Measurements from ENCODE around the gene TRIM8. TPM values are rescaled to one million over a fixed set of nuclear protein-coding genes. Genes with fewer than 3 reads are reported as not detected.

TRIM8 gene
- total RNA-seq, 2 experiments from 2014 or later = 46.8 to 50.3 TPM

DNA sequence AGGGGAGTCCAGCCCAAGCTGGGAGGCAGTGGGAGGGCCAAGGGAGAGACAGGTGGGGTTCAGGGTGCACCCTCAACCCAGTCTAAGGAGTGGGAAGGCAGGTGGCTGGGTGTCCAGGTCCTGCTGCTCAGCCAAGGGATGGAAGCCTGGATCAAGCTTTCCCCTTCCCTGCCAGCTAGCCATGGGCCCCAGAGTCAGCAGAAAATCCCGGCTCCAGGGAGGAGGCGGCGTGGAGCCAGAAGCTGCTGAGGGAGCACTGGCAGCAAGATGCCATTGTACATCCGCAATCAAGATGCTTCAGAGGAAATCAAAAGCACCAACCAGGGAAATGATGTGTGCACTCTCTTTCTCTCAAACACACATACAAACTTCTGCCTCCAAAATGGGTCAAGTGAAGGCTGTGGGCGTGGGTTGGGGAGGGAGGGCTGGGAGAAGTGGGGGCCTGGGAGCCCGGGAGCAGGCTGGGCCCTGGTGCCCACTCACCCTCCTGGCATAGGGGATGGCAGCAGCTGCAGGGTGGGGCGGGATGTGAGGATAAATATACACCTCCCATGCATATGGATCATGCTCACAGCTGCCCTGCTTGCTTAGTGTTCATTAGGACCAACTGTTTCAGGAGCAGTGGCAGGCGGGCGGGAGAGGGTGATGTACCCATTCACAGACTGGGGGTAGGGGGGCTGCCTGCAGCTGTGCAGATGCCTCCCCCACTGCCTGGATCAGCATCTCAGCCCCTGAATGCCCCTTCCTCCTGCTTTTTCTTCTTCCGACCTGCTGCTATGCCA is 24.2 kb downstream of the TRIM8 start:
- Mint-ChIP-seq H3K9me3 (no peaks in the 10 kb centered on the region), H3K27ac (no peak overlapping the region), H3K27me3 (no peaks in the 10 kb centered on the region), H3K36me3 (no peaks in the 10 kb centered on the region), H3K4me3 (no peak overlapping the region), H3K4me1 (ENCODE audit: low read depth) (peaks cover 15% of the 10 kb centered on the region)
- DNase-seq = no peak
- CTCF ChIA-PET = interaction anchor here (0.6 to 2.3 kb wide), 3 partner anchors 9 to 24 kb away, joined by 3 to 13 read pairs (median 8); partner anchors contain the start of gene TRIM8
- intact Hi-C loops (cut with micrococcal nuclease) = no loop called here
- POLR2A ChIA-PET = interaction anchor here (1.9 to 2.3 kb wide), 2 partner anchors 8 to 22 kb away, joined by 5 to 11 read pairs; no protein-coding TSS in a partner anchor

DNA sequence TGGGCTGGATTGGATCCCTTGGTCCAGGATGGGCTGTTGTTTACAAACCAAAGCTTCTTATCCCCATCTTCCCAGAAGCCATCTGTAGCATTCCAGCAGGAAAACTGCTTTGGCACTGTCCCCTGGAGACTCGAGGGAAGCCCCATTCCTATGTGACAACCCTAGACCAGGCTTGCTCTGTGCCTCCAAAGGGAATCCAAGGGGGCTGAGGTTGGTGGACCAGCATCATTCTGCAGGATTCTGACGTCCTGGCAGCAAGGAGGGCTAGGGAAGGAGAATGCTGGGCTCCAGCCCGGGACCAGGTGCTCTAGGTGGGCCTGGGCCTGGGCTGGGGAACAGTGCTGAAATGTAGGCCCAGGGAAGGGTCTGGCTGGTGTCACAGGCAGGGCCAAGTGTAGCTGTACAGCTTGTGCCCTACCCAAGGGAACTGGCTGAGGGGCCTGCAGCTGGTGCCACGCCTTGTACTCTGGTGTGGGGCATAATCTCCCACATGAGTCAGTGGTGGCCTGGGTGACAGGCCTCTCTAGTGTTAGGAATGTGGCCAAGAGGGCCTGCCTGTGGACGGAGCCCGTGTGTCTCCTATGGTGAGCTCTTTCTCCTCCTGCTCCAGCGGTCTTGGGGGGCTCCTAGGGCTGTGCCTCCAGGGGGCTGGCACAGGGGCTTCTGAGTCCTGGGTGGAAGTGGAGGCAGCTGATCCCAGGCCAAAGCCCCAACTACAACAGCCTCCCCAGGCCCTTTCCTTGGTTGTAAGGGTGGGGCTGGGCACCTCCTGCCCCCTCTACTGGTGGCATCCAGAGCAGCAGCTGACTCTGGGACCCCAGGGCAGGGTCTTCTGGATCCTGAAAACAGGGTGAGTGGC is 25.2 kb downstream of the TRIM8 start:
- no peak for DNase-seq
- ChIA-PET CTCF (interaction anchor here (0.6 to 2.3 kb wide), 13 partner anchors 9 to 600 kb away, joined by 3 to 13 read pairs (median 4); partner anchors contain the start of gene TRIM8), POLR2A (interaction anchor here (0.8 to 2.3 kb wide), 4 partner anchors 9 to 41 kb away, joined by 3 to 11 read pairs (median 4); no protein-coding TSS in a partner anchor)
- peak overlapping the region; percentile 8 for H3K27ac Mint-ChIP-seq
- no peaks in the 10 kb centered on the region for H3K36me3 Mint-ChIP-seq
- H3K4me1 Mint-ChIP-seq (ENCODE audit: low read depth) = peaks cover 24% of the 10 kb centered on the region
- no peak overlapping the region for H3K4me3 Mint-ChIP-seq
- H3K9me3 Mint-ChIP-seq = no peaks in the 10 kb centered on the region
- no peaks in the 10 kb centered on the region for H3K27me3 Mint-ChIP-seq
- intact Hi-C loops (cut with micrococcal nuclease) = no loop called here

DNA sequence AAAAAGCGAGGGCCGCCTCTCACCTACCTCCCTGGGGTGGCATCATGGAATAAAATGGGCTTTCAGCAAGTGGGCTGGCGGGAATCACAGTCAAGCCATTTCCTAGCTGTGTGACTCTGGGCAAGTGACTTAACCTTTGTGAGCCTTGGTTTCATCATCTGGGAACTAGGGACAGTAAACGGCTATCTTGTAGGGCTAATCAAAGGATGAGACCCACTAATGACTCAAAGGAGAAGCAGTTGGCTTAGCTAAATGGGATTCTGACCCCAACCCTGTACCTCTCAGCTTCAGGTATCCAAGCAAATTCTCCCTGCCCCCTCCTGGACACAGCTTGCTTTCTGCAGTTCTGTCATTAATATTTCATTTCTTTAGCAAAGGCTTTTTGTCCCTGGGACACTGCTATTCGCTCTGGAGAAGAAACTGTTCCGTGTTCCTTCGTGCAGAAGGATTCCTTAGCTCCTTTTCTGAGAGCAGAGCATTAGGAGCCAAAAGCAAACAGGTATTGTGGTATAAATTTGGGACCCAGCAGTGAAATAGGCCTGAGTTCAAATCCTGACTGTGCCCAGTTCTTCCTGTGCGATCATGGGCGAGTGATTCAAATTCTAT is 25.9 kb downstream of the TRIM8 start:
- peaks cover 31% of the 10 kb centered on the region for H3K4me1 Mint-ChIP-seq (ENCODE audit: low read depth)
- no peak for DNase-seq
- no peaks in the 10 kb centered on the region for H3K9me3 Mint-ChIP-seq
- H3K27me3 Mint-ChIP-seq = no peaks in the 10 kb centered on the region
- POLR2A ChIA-PET = interaction anchor here (0.8 to 2.3 kb wide), 5 partner anchors 9 to 41 kb away, joined by 3 to 11 read pairs (median 4); no protein-coding TSS in a partner anchor
- CTCF ChIA-PET = interaction anchor here (0.6 to 2.3 kb wide), 11 partner anchors 8 to 600 kb away, joined by 3 to 13 read pairs (median 4); no protein-coding TSS in a partner anchor
- H3K27ac Mint-ChIP-seq = no peak overlapping the region
- intact Hi-C loops (cut with micrococcal nuclease) = no loop called here
- no peak overlapping the region for H3K4me3 Mint-ChIP-seq
- H3K36me3 Mint-ChIP-seq = no peaks in the 10 kb centered on the region

DNA sequence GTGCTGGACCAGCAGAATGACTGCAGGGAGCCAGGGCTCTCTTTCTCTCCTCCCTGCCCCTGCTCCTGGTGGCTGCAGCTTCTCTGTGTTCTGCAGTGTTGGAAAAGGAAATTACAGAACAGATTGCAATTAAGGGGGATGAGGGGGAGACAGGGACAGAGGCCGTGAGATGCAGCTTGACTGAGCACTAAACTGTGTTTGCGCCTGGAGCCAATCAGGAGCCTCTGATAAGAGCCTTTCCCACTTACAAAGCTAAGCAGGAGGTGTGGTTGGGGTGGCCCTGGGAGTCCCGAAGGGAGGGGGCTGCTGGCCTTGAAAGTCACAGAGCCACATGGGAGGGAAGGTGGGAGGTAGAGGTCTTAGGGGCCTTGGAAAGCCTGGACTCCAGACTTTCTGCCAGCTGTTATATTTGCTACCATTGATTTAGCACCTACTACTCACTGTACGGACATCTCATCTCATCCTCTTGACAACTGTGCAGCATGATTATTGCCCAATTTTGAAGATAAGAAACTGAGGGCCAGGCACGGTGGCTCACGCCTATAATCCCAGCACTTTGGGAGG is 26.7 kb downstream of the TRIM8 start:
- ChIA-PET POLR2A (interaction anchor here (1.3 kb wide), 1 partner anchor 10 kb away, joined by 4 read pairs; no protein-coding TSS in a partner anchor), CTCF (interaction anchor here (1.0 to 2.3 kb wide), 4 partner anchors 10 to 26 kb away, joined by 3 to 13 read pairs (median 8); no protein-coding TSS in a partner anchor)
- Mint-ChIP-seq H3K36me3 (no peaks in the 10 kb centered on the region), H3K27ac (no peak overlapping the region), H3K27me3 (no peaks in the 10 kb centered on the region), H3K9me3 (no peaks in the 10 kb centered on the region), H3K4me3 (no peak overlapping the region), H3K4me1 (ENCODE audit: low read depth) (peaks cover 39% of the 10 kb centered on the region)
- no peak for DNase-seq
- intact Hi-C loops (cut with micrococcal nuclease) = no loop called here

DNA sequence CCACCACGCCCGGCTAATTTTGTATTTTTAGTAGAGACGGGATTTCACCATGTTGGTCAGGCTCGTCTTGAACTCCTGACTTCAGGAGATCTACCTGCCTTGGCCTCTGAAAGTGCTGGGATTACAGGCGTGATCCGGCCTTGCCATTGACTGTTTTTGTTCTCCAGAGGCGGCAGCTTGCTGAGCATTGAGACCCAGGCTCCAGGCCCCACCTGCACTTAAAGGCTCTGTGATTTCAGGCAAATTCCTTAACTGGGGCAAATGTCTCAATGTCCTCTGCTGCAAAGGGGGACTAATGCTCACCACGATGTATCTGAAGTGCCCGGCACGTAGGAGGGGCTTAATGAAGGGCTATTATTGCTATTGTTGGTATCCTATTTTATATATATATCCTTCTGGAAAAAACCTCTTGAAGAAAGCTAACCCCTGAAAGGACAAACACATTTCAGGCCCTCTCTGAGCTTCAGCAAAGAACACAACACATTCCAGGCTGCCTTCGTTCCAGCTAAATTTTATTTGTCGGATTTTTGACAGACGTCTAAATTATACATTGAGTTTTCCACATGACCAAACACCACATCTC is 29.0 kb downstream of the TRIM8 start:
- H3K36me3 Mint-ChIP-seq = no peaks in the 10 kb centered on the region
- ChIA-PET CTCF (interaction anchor here (0.6 to 2.8 kb wide), 7 partner anchors 9 to 170 kb away, joined by 3 to 16 read pairs (median 4); partner anchors contain the start of genes ACTR1A, ARL3, SFXN2 and SUFU), POLR2A (interaction anchor here (0.7 to 3.0 kb wide), 4 partner anchors 13 to 46 kb away, joined by 3 to 17 read pairs (median 12); partner anchors contain the start of genes ARL3 and SFXN2)
- no peaks in the 10 kb centered on the region for H3K9me3 Mint-ChIP-seq
- H3K4me3 Mint-ChIP-seq = peak overlapping the region; percentile 64
- H3K27me3 Mint-ChIP-seq = no peaks in the 10 kb centered on the region
- no peak overlapping the region for H3K27ac Mint-ChIP-seq
- no peak for DNase-seq
- H3K4me1 Mint-ChIP-seq (ENCODE audit: low read depth) = peaks cover 34% of the 10 kb centered on the region
- intact Hi-C loops (cut with micrococcal nuclease) = no loop called here

DNA sequence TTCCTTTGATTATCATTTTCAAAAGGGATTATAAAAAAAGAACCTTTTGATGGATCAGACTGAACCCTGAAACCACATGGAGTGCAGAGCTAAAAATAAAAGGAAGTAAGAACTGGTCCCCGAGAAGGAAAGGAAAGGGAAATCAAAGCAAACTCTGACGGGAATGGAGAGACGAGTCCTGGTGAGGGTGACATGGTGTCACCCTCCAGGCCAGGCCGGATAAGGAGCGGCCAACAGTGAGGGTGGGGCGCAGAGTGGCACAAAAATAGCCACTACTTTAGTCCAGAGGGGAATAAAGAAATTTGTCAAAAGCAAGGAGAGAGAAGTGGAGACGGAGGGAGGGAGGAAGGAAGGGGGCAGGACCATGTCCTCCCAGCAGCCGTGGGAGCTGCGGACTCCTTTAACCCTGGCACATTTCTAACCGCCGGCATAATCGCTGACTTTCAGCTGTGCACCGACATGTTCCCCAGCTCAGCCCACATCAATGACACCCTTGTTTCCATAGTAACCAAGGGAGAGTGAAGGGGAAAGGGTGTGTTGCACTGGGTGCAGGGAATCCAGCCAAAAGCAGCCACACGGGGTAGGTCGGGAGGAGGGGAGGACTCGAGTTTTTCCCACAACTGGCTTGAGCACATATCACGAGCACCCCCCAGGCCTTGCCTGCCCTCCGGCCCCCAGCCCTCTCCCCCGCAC is 29.7 kb downstream of the TRIM8 start:
- H3K27ac Mint-ChIP-seq = peak overlapping the region; percentile 34
- H3K9me3 Mint-ChIP-seq = no peaks in the 10 kb centered on the region
- H3K4me1 Mint-ChIP-seq (ENCODE audit: low read depth) = peaks cover 33% of the 10 kb centered on the region
- POLR2A ChIA-PET = interaction anchor here (1.0 to 3.0 kb wide), 4 partner anchors 13 to 40 kb away, joined by 4 to 17 read pairs (median 12); partner anchors contain the start of genes ARL3, SFXN2 and TRIM8
- DNase-seq = peak; percentile 82
- no peaks in the 10 kb centered on the region for H3K27me3 Mint-ChIP-seq
- H3K36me3 Mint-ChIP-seq = no peaks in the 10 kb centered on the region
- CTCF ChIA-PET = interaction anchor here (0.6 to 2.8 kb wide), 7 partner anchors 9 to 170 kb away, joined by 3 to 16 read pairs (median 4); partner anchors contain the start of genes ACTR1A, ARL3, SFXN2 and SUFU
- intact Hi-C loops (cut with micrococcal nuclease) = loop anchor here (1.0 to 2.0 kb wide), 3 partner anchors 13 to 41 kb away; partner anchors contain the start of genes ARL3 and SFXN2
- peak overlapping the region; percentile 64 for H3K4me3 Mint-ChIP-seq

DNA sequence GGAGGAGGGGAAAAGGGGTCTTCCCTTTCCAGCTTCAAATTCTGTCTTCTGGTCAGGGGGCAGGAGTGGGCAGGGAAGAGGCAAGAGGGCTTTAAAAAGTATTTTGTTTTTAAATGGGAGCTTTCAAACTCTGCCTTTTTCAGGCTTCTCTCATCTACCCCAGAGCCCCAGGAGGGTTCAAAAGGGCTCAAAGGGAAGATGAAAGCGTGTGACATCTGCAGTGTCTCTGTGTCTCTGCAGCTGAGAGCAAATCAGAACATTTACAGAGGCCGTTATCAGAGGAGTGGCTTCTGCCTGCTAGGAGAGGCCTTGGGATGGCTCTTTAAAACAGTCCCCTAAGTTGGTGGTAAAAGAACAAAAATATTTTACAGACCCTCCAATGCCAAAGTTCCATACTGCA is 30.3 kb downstream of the TRIM8 start:
- no peaks in the 10 kb centered on the region for H3K9me3 Mint-ChIP-seq
- H3K27me3 Mint-ChIP-seq = no peaks in the 10 kb centered on the region
- CTCF ChIA-PET = interaction anchor here (1.1 to 2.8 kb wide), 7 partner anchors 10 to 171 kb away, joined by 3 to 16 read pairs (median 5); partner anchors contain the start of genes ACTR1A and SUFU
- H3K4me3 Mint-ChIP-seq = no peak overlapping the region
- H3K27ac Mint-ChIP-seq = no peak overlapping the region
- H3K36me3 Mint-ChIP-seq = no peaks in the 10 kb centered on the region
- intact Hi-C loops (cut with micrococcal nuclease) = loop anchor here (1.0 to 2.0 kb wide), 3 partner anchors 13 to 40 kb away; partner anchors contain the start of genes ARL3 and SFXN2
- no peak for DNase-seq
- POLR2A ChIA-PET = interaction anchor here (1.0 to 3.0 kb wide), 4 partner anchors 14 to 39 kb away, joined by 4 to 17 read pairs (median 12); partner anchors contain the start of genes ARL3, SFXN2 and TRIM8
- peaks cover 33% of the 10 kb centered on the region for H3K4me1 Mint-ChIP-seq (ENCODE audit: low read depth)

DNA sequence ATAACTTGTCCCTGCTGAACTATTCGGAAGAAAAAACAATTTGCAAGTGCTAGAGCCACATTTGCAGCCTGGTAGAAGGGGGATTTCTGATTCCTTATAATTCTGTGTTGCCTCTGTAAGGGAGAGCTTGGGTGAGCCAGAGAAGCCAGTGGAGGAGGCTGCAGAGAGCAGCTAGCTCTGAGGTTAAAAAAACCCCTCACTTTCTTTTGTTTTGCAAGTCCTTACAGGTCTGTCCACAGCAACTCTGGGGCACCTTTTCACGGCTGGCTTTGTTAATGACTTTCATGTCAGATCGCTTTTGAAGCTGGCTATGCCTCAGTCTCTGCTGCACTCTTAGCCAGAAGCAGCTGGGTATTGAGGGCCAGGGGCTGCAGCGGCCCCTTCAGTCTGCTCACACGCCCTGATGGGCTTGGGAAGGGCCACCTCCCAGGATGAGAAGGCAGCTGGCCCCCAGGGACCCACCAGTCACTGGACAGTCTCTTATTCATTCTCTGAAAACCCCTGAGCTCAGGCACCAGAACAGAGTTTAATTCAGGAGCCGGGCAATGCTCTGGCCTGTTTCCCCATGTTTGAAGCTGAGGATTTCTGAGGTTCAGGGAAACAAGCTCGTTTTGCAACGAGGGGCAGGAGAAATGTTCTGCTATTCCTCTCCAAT is 30.9 kb downstream of the TRIM8 start:
- no peak overlapping the region for H3K4me3 Mint-ChIP-seq
- no peaks in the 10 kb centered on the region for H3K36me3 Mint-ChIP-seq
- POLR2A ChIA-PET = interaction anchor here (1.0 to 3.0 kb wide), 5 partner anchors 9 to 39 kb away, joined by 4 to 17 read pairs (median 10); partner anchors contain the start of genes ARL3, SFXN2 and TRIM8
- intact Hi-C loops (cut with micrococcal nuclease) = loop anchor here (2.0 kb wide), 1 partner anchor 40 kb away; the partner anchor contains the start of genes ARL3 and SFXN2
- no peaks in the 10 kb centered on the region for H3K27me3 Mint-ChIP-seq
- CTCF ChIA-PET = interaction anchor here (0.6 to 2.8 kb wide), 9 partner anchors 11 to 863 kb away, joined by 3 to 16 read pairs (median 4); partner anchors contain the start of genes ACTR1A, ARL3, SFXN2 and SUFU
- peaks cover 33% of the 10 kb centered on the region for H3K4me1 Mint-ChIP-seq (ENCODE audit: low read depth)
- no peak overlapping the region for H3K27ac Mint-ChIP-seq
- no peak for DNase-seq
- H3K9me3 Mint-ChIP-seq = no peaks in the 10 kb centered on the region

DNA sequence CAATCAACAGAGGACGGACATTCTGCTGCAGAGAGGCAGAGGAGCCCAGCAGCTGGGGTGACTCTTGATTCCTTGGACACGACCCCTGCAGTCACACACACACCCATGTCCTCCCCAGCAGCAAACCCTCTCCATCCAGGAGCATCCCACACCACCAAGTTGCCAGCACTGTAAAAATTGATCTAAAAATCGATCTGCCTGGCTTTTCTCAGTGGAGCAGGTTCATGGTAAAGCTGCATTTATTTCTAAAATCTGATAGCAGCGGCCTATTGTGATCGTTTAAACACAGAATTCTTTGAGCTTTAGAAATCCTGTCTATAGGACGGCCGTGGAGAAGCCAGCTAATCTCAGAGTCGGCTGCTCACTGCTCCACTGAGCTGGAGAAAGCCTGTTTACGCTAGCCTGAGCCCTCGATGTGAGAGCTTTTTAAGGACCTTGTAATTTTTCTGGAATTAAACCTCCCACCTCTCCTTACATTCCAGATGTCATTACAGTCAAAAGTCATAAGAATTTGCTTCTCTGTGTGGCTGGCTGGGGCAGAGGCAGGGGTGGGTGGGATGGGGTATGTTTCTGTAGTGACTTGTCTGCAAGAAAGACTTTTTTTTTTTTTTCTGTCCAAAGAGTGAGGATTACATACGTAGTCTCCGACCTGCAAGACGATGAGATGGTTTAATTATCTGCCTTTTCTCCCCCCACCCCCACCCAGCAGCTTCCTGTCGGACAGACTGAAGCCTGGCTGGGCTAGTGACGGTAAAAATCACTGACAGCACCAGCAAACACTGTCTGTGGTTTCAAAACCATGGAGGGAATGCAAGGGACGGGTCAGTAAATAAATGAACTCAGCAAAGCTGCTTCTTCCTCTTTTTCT is 31.6 kb downstream of the TRIM8 start:
- DNase-seq = no peak
- no peak overlapping the region for H3K4me3 Mint-ChIP-seq
- POLR2A ChIA-PET = interaction anchor here (0.7 to 3.0 kb wide), 6 partner anchors 10 to 38 kb away, joined by 4 to 17 read pairs (median 7); partner anchors contain the start of genes ARL3 and SFXN2
- CTCF ChIA-PET = interaction anchor here (0.6 to 2.8 kb wide), 11 partner anchors 13 to 1095 kb away, joined by 3 to 16 read pairs (median 3); partner anchors contain the start of genes ARL3 and SFXN2
- intact Hi-C loops (cut with micrococcal nuclease) = loop anchor here (2.0 kb wide), 1 partner anchor 39 kb away; the partner anchor contains the start of genes ARL3 and SFXN2
- no peaks in the 10 kb centered on the region for H3K36me3 Mint-ChIP-seq
- no peak overlapping the region for H3K27ac Mint-ChIP-seq
- no peaks in the 10 kb centered on the region for H3K9me3 Mint-ChIP-seq
- H3K4me1 Mint-ChIP-seq (ENCODE audit: low read depth) = peaks cover 33% of the 10 kb centered on the region
- no peaks in the 10 kb centered on the region for H3K27me3 Mint-ChIP-seq

Measured in activated CD4-positive, alpha-beta memory T cell treated with anti-CD3 and anti-CD28 coated beads for 36 hours (primary cell).